Neural progenitor cell (in vitro differentiated cells): ENCODE measurements around the gene LAGE3. TPM values are rescaled to one million over a fixed set of nuclear protein-coding genes. Genes with fewer than 3 reads are reported as not detected.
A peak's percentile ranks its signal among the peaks of the same experiment; 100 is the strongest.

ENCODE experiments used
- DNase-seq: peaks from one replicate; pipeline ENCODE4 v3.0.0-alpha.2; 2016; ENCODE audit warnings: low spot score
- H2AFZ ChIP-seq: fragments of 200-600 bp; sonication (generic); replicated peaks from 2 replicates; pipeline ENCODE4 v1.6.1; 2016; ENCODE audit warnings: antibody characterized with exemption
- H3F3A ChIP-seq: fragments of 200-600 bp; sonication (generic); 2 replicates; pipeline ENCODE4 v1.6.1; 2016; ENCODE audit warnings: antibody characterized with exemption, low read depth
- H3K27ac ChIP-seq: fragments of 200-600 bp; sonication (generic); 2 replicates; pipeline ENCODE4 v1.5.1; 2016; ENCODE audit warnings: mild to moderate bottlenecking
- H3K27me3 ChIP-seq: fragments of 200-600 bp; sonication (generic); 2 replicates; pipeline ENCODE4 v1.6.1; 2016; ENCODE audit warnings: mild to moderate bottlenecking, moderate library complexity
- H3K36me3 ChIP-seq: fragments of 200-600 bp; sonication (generic); 2 replicates; pipeline ENCODE4 v1.5.1; 2016
- H3K4me1 ChIP-seq: fragments of 200-600 bp; sonication (generic); 2 replicates; pipeline ENCODE4 v1.6.1; 2016; ENCODE audit warnings: mixed run types
- H3K4me2 ChIP-seq: fragments of 200-600 bp; sonication (generic); 2 replicates; pipeline ENCODE4 v1.6.1; 2016
- H3K4me3 ChIP-seq: fragments of 200-600 bp; sonication (generic); 2 replicates; pipeline ENCODE4 v1.5.1; 2016
- H3K79me2 ChIP-seq: fragments of 200-600 bp; sonication (generic); 2 replicates; pipeline ENCODE4 v1.6.1; 2016; ENCODE audit warnings: low read depth
- H3K9ac ChIP-seq: fragments of 200-600 bp; sonication (generic); 2 replicates; pipeline ENCODE4 v1.6.1; 2016
- H3K9me3 ChIP-seq: fragments of 200-600 bp; sonication (generic); 2 replicates; pipeline ENCODE4 v1.5.1; 2016; ENCODE audit warnings: low read depth
- H4K20me1 ChIP-seq: fragments of 200-600 bp; sonication (generic); 2 replicates; pipeline ENCODE4 v1.6.1; 2016; ENCODE audit warnings: low read depth
- H3K27ac Mint-ChIP-seq: 3 replicates; pipeline ENCODE4 v1.8.0; 2021; ENCODE audit warnings: mixed read lengths
- H3K27me3 Mint-ChIP-seq: 2 replicates; pipeline ENCODE4 v1.8.0; 2022; ENCODE audit warnings: low read depth, mild to moderate bottlenecking, inconsistent platforms, moderate library complexity, mixed read lengths; ENCODE audit not compliant: insufficient read depth
- H3K36me3 Mint-ChIP-seq: 3 replicates; pipeline ENCODE4 v1.8.0; 2021; ENCODE audit warnings: mixed read lengths
- H3K4me1 Mint-ChIP-seq: 3 replicates; pipeline ENCODE4 v1.8.0; 2021; ENCODE audit warnings: mixed read lengths
- H3K4me3 Mint-ChIP-seq: 3 replicates; pipeline ENCODE4 v1.8.0; 2021; ENCODE audit warnings: mild to moderate bottlenecking, moderate library complexity, mixed read lengths
- H3K9me3 Mint-ChIP-seq: 3 replicates; pipeline ENCODE4 v1.8.0; 2020; ENCODE audit warnings: mixed read lengths
- CTCF ChIP-seq: fragments of 200-600 bp; sonication (generic); IDR thresholded peaks from 2 replicates; pipeline ENCODE4 v1.5.1; 2017; ENCODE audit warnings: antibody characterized with exemption, mild to moderate bottlenecking
- EZH2 ChIP-seq: fragments of 200-600 bp; sonication (generic); IDR thresholded peaks from 2 replicates; pipeline ENCODE4 v1.6.1; 2017; ENCODE audit warnings: antibody characterized with exemption, mild to moderate bottlenecking, moderate library complexity
- EZH2phosphoT487 ChIP-seq: fragments of 200-600 bp; sonication (generic); IDR thresholded peaks from 2 replicates; pipeline ENCODE4 v1.6.1; 2017; ENCODE audit warnings: antibody characterized with exemption
- total RNA-seq: library from RNA; depleted of rRNA; stranded (reverse); fragments of >200 nt; gene quantifications from 2 replicates; pipeline ENCODE4 v1.2.3, GENCODE V29; 2015; ENCODE audit warnings: low replicate concordance

LAGE3 gene
- 7.6 and 33.3 TPM in 2 replicates for total RNA-seq

GRCh38 chrX:154478728-154479622, at the start of gene LAGE3:
TSS of gene LAGE3 (minus strand) at chrX:154479281. CDS start at chrX:154478915, 366 bp downstream.
- TF ChIP-seq EZH2phosphoT487 (no peak), EZH2 (no peak), CTCF (no peak)
- DNase-seq: peak; percentile 92
- Histone ChIP-seq H3K27ac (no peak within 1 kb of the TSS), H4K20me1 (no peaks in the 10 kb centered on the region), H3K79me2 (no peaks in the 10 kb centered on the region), H3K36me3 (no peaks in the 10 kb centered on the region), H3K9me3 (no peaks in the 10 kb centered on the region), H2AFZ (no peak within 1 kb of the TSS), H3F3A (no peaks in the 10 kb centered on the region), H3K4me2 (peak within 1 kb of the TSS; percentile 72), H3K9ac (no peak within 1 kb of the TSS), H3K4me3 (peak within 1 kb of the TSS; percentile 51), H3K4me1 (no peaks in the 10 kb centered on the region), H3K27me3 (no peaks in the 10 kb centered on the region)
- Mint-ChIP-seq H3K36me3 (peaks cover 8% of the 10 kb centered on the region), H3K4me3 (peak within 1 kb of the TSS; percentile 89), H3K27ac (no peak within 1 kb of the TSS), H3K9me3 (peaks cover 35% of the 10 kb centered on the region), H3K4me1 (peaks cover 5% of the 10 kb centered on the region), H3K27me3 (peaks cover 9% of the 10 kb centered on the region)

GRCh38 chrX:154526901-154527675, 48.0 kb upstream of the LAGE3 start:
- no peak for TF ChIP-seq EZH2phosphoT487
- TF ChIP-seq CTCF: peak; percentile 52
- TF ChIP-seq EZH2: no peak
- no peaks in the 10 kb centered on the region for H3K79me2 ChIP-seq
- peak; percentile 88 for DNase-seq
- H3K36me3 Mint-ChIP-seq: peaks cover 3% of the 10 kb centered on the region
- H3F3A ChIP-seq: peaks cover 4% of the 10 kb centered on the region
- peaks cover 8% of the 10 kb centered on the region for H3K4me1 Mint-ChIP-seq
- peak overlapping the region; percentile 60 for H3K27ac Mint-ChIP-seq
- peak overlapping the region; percentile 33 for H3K4me3 ChIP-seq
- H3K27me3 Mint-ChIP-seq: peaks cover 8% of the 10 kb centered on the region
- no peak overlapping the region for H2AFZ ChIP-seq
- H3K9me3 ChIP-seq: no peaks in the 10 kb centered on the region
- peak overlapping the region; percentile 70 for H3K4me2 ChIP-seq
- H3K4me3 Mint-ChIP-seq: peak overlapping the region; percentile 50
- H3K9me3 Mint-ChIP-seq: peaks cover 13% of the 10 kb centered on the region
- no peaks in the 10 kb centered on the region for H3K36me3 ChIP-seq
- H3K9ac ChIP-seq: no peak overlapping the region
- no peak overlapping the region for H3K27ac ChIP-seq
- H4K20me1 ChIP-seq: no peaks in the 10 kb centered on the region
- H3K27me3 ChIP-seq: peaks cover 27% of the 10 kb centered on the region
- peaks cover 3% of the 10 kb centered on the region for H3K4me1 ChIP-seq

- no peak for DNase-seq
- Mint-ChIP-seq H3K27ac (no peak overlapping the region), H3K36me3 (peaks cover under 1% of the 10 kb centered on the region), H3K27me3 (peaks cover 12% of the 10 kb centered on the region), H3K4me3 (no peak overlapping the region), H3K4me1 (peaks cover 8% of the 10 kb centered on the region), H3K9me3 (peaks cover 14% of the 10 kb centered on the region)
- Histone ChIP-seq H3F3A (peaks cover 4% of the 10 kb centered on the region), H3K4me2 (no peak overlapping the region), H2AFZ (no peak overlapping the region), H3K9me3 (no peaks in the 10 kb centered on the region), H3K4me1 (peaks cover 3% of the 10 kb centered on the region), H3K9ac (no peak overlapping the region), H3K36me3 (no peaks in the 10 kb centered on the region), H3K79me2 (no peaks in the 10 kb centered on the region), H3K4me3 (no peak overlapping the region), H3K27ac (no peak overlapping the region), H4K20me1 (no peaks in the 10 kb centered on the region), H3K27me3 (peaks cover 27% of the 10 kb centered on the region)
- TF ChIP-seq CTCF (no peak), EZH2 (no peak), EZH2phosphoT487 (no peak)
These were observed 46.8 kb upstream of the LAGE3 start for GRCh38 chrX:154525606-154526490.
